ENCODE measurements around the gene SALL3.

Gene SALL3

GRCh38 chr18:78981394-78981831, 1.8 kb downstream of the SALL3 start:
- DNase-seq, result no peak

GRCh38 chr18:78981989-78982620, 2.5 kb downstream of the SALL3 start:
- DNase-seq, result no peak

- DNase-seq, result no peak
These were observed 3.9 kb downstream of the SALL3 start for GRCh38 chr18:78983512-78983911.

- DNase-seq, result peak; percentile 39
These were observed 5.5 kb downstream of the SALL3 start for GRCh38 chr18:78984941-78985784.

GRCh38 chr18:78986018-78986481, 6.4 kb downstream of the SALL3 start:
- DNase-seq, result no peak

GRCh38 chr18:78991446-78991845, 11.8 kb downstream of the SALL3 start:
- DNase-seq, result no peak

GRCh38 chr18:78992041-78993011, 12.7 kb downstream of the SALL3 start:
- DNase-seq, result no peak

GRCh38 chr18:78993014-78993926, 13.7 kb downstream of the SALL3 start:
- DNase-seq, result no peak

GRCh38 chr18:78994000-78994399, 14.4 kb downstream of the SALL3 start:
- no peak for DNase-seq

GRCh38 chr18:78994531-78994930, 14.9 kb downstream of the SALL3 start:
- DNase-seq, result no peak

GRCh38 chr18:78994977-78995582, 15.5 kb downstream of the SALL3 start:
- DNase-seq, result no peak

- DNase-seq, result no peak
These were observed 16.2 kb downstream of the SALL3 start for GRCh38 chr18:78995740-78996395.

GRCh38 chr18:78996741-78997490, 17.3 kb downstream of the SALL3 start:
- DNase-seq, result no peak

- no peak for DNase-seq
These were observed 18.9 kb downstream of the SALL3 start for GRCh38 chr18:78998371-78999071.

GRCh38 chr18:78999939-79000338, 20.3 kb downstream of the SALL3 start:
- peak; percentile 69 for DNase-seq

- no peak for DNase-seq
These were observed 21.4 kb downstream of the SALL3 start for GRCh38 chr18:79000997-79001396.

GRCh38 chr18:79005653-79006052, 26.0 kb downstream of the SALL3 start:
- DNase-seq, result no peak

- no peak for DNase-seq
These were observed 26.6 kb downstream of the SALL3 start for GRCh38 chr18:79006106-79006795.

- DNase-seq, result no peak
These were observed 27.8 kb downstream of the SALL3 start for GRCh38 chr18:79007440-79007839.
